Renal pelvis (tissue), 4 donors: Measurements from ENCODE around the gene RNF133. TPM values are rescaled to one million over a fixed set of nuclear protein-coding genes. Genes with fewer than 3 reads are reported as not detected.
A peak's percentile ranks its signal among the peaks of the same experiment; 100 is the strongest.
"Not testable (repeated sequence)": the region's sequence is repeated elsewhere in the genome, so short reads cannot be mapped to it uniquely, and the experiment has no call there.

Experiments used
- DNase-seq: peaks from one replicate; pipeline ENCODE4 v3.0.0-alpha.2; 2013
- polyA plus RNA-seq, 3 donors: library from polyadenylated mRNA; unstranded; fragments of 120-200 nt; gene quantifications; one replicate each; pipeline ENCODE4 v1.2.1, GENCODE V29; 2013; ENCODE audit not compliant: insufficient read length in 3 of 3

Gene RNF133
- polyA plus RNA-seq, 3 donors, result 0.10 to 0.21 TPM; not detected in 1

DNA sequence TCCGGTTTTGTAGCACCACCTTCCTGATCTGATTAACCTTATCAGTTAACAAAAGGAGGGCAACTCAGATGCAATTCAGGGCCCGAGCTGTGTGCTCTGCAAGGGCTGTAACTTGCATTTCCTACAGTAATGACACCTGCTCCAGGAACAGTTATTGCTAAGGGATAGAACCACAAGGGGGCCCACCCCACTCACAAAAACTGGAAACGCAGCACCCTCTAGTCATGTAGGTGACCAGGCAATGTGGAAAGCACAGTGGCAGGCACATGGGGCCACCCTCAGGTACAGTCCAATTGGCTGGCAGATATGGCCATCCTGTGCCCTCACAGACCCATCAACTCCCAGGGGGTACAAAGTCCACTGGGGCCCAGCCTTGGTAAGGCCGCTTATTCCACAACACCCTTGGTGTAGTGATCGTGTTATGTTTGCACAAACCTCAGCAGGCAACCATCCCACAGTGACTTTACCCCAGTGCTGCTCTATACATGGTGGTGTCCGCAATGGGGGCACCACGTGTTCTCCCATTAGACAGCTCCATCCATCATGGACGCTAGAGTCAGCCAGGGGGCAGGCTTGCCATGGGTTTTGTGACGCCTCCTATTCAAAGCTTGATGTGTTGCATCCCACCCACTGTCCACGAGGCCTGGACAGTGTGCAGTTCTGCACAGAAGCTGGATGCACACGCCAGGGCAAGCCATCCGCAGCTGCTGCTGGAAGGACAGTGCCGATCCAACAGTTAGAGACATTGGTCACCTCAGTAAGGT, 9.4 kb downstream of the RNF133 start:
- no peak for DNase-seq

DNA sequence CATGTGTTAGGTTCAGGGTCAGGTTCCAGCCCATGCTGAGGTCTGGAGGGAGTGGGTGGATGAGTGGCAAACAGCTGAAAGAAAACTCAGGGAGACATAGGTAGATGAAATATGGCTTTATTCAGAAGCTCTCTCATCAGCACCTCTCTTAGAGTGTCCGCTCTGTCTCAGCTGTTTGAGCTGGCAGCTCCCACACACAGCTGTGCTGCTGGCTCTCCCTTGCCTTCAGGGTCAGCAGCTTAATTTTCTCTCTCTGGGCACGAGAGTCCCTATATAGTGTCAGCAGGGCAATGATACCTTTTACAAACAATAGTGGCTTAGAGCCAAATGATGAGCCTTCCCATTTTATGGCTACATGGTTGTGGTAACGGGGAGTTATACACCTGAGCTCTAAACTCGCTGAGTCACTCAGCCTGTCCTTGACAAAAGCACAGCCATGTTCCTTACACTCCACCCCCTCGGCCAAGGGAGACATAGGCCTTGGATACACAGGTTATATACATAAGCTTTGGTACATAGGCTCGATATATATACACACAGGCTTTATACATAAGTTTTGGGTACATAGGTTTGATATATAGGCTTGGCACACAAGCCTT, 10.4 kb downstream of the RNF133 start:
- DNase-seq, result peak; percentile 31

DNA sequence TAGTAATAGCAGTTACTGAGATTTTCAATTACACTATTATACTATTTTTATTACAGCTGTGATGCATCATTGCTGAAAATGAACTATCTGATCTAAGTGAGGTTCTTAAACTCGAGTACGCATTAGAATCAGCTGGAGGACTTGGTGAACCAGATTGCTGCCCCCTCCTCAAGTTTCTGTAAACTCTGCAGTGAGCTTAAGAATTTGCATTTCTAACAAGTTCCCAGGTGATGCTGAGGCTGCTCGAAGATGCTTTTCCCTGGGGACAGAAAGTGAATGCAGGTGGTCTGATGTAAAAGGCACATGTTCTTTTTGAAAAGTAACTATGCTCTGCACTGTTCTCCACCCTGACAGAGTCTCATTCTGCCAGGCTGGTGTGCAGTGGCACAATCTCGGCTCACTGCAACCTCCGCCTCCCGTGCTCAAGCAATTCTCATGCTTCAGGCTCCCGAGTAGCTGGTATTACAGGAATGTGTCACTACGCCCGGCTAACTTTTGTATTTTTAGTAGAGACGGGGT, 12.5 kb downstream of the RNF133 start:
- no peak for DNase-seq

DNA sequence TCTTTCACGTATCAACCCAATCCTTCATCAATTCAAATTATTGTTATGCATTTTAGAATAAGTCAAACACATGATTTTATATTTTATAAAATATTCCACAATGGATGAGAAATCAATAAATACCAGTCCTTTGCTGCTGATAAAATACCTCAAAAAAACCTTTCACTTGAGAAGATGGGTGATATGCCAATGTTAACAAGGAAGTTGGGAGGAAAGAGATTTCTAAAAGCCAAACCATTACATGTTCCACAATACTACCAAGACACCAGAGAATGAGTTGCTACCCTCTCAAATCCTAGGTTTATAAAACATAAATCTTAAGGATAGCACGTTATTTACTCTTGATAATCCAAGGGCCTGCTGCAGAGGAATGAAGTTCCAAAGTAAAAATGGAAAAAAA, 14.4 kb downstream of the RNF133 start:
- no peak for DNase-seq

DNA sequence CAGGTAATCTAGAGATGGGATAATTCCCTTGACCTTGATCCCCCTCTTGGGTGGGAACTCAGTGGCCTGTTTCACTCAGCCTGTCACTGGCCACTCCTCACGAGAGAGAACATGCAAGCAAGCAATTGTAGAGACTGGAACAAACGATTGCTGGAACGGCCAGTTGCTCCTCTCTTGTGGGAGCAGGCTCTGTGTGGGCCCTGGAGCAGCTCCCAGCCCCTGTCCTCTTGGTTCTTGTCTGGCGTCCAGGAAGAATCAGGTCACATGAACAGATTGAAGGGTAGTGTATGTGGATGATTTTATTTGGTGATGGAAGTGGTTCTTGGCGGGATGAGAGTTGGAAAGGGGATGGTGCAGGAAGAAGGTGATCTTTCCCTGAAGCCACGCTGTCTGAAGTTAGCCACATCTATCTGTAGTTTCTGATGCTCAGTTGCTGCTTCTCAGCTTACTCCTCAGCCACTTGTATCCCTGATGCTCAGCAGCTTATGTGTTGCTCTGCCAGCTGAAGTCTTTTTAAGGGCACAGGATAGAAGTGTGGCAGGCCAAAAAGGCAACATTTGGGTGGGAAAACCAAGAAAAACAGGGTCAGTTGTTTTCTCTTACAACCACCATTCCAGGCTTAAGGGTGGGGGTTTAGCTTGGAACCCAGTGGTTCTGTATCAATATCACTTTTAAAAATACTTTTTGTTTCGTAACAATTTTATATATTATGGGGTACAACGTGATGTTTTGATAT, 15.9 kb downstream of the RNF133 start:
- no peak for DNase-seq

DNA sequence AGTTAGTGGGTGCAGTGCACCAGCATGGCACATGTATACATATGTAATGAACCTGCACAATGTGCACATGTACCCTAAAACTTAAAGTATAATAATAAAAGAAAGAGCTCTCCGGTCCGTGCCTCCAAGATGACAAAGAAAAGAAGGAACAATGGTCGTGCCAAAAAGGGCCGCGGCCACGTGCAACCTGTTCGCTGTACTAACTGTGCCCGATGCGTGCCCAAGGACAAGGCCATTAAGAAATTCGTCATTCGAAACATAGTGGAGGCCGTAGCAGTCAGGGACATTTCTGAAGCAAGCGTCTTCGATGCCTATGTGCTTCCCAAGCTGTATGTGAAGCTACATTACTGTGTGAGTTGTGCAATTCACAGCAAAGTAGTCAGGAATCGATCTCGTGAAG, 17.7 kb downstream of the RNF133 start:
- not testable (repeated sequence) for DNase-seq

DNA sequence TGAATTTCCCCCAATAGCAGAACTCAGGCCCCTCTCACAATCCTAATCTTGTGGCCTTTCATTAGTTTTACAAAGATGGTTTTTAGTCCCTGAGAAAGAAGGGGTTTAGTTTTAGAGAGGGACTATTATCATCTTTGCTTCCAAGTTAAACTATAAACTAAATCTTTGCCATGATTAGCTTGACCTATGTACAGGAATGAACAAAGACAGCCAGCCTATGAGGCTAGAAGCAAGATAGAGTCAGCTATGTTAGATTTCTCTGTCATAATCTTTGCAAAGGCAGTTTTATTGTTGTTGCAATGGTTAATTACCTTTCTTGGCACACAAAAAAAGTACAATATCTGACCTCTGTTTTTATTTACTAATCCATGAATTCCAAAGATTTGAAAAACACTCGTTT, 19.1 kb downstream of the RNF133 start:
- DNase-seq, result no peak

DNA sequence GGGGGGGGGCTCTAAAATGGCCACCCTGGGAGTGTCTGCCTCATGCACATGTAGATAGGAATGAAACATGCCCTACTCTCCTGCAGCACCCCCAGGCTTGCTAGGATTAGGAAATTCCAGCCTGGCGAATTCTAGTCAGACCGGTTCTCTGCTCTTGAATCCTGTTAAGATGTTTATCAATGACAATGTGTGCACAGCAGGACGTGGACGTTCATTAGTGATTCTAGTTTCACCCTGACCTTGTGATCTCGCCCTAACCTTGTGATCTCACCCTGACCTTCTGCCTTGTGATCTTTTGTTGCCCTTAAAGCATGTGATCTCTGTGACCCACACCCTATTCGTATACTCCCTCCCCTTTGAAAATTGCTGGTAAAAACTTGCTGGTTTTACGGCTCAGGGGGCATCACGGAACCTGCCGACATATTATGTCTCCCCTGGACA, 19.6 kb downstream of the RNF133 start:
- not testable (repeated sequence) for DNase-seq

DNA sequence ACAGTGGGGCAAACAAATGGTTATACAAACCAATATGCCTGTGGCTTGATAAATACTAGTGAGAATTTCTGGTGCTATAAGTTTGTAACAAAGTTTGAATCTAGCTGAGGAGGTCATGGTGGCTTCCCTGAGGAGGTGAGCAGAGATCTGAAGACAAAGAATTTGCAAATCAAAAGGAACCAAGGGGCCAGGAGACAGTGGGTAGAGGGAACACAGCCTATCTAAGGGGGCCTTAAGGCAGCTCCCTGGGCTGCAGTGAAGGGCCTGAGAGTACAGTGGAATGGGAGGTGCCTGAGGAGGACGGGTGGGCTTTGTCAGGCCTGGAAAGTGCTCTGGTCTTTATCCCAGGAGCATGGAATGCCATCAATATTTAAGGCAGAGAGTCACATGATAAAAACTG, 21.8 kb downstream of the RNF133 start:
- DNase-seq, result no peak

DNA sequence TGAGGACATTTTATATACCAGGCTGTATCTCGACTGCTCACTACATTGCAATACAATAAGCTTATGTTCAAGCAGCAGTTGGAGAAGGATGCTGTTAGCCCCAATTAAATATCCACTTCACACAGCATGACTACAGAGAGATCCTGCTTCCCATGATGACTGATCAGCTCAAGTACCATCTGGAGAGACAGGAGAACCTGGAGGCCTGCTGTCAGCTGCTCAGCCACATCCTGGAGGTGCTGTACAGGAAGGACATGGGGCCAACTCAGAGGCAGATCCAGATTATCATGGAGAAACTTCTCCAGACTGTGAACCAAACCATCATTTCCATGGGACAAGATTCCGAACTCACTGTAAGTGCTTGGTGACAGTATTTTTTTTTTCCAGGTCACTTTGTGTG, 22.5 kb downstream of the RNF133 start:
- no peak for DNase-seq

DNA sequence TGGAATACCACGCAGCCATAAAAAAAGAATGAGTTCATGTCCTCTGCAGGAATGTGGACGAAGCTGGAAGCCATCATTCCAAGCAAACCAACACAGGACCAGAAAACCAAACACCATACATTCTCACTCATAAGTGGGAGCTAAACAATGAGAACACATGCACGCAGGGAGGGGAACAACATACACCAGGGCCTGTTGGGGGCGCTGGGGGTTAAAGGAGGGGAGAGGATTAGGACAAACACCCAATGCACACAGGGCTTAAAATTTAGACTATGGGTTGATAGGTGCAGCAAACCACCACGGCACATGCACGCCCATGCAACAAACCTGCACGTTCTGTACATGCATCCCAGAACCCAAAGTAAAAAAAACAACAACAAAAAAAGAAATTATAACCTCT, 23.3 kb downstream of the RNF133 start:
- no peak for DNase-seq

DNA sequence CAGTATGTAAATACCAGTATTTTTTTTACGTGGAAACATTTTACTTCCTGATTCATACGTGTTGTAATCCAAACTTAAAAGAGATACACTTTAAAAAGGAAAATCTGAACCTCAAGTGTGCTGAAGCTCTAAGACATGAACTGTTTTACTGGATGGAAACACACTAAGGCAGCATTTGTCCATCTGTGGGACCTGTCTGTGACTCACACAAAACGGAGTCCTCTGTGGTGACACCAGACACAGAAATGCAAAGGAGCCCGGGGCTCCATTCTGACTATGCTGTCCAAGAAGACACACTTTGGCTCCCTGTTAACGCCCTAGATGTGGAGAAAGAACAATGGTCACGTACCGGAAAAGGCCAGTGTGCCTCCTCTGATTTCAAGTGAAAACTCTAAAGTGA, 23.9 kb downstream of the RNF133 start:
- DNase-seq, result no peak

DNA sequence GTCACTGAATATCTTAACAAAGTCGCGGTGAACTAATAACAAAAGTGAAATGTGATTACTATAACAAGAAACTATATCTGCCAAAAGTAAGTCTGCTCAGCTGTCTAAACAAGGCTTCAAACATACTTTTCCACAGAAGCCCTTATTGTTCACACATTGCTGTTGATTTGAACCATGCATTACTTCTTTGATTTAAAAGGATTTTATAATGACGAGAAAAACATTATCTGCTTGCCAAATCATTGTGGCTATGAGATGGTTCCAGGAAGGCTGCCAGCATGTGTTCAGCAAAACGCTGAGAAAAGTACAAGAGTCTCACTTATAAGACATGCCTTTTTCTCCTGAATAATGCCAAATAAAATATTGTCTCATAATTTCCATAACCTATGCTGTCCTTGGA, 24.4 kb downstream of the RNF133 start:
- no peak for DNase-seq

DNA sequence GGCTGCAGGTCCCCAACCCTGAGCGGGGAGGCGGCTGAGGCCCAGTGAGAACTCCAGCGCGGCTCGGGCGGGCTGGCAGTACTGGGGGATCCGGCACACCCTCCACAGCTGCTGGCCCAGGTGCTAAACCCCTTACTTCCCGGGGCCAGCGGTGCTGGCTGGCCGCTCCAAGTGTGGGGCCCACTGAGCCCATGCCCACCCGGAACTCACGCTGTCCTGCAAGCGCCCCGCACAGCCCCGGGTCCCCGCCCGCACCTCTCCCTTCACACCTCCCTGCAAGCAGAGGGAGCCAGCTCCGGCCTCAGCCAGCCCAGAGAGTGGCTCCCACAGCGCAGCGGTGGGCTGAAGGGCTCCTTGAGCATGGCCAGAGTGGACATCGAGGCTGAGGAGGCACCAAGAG, 25.0 kb downstream of the RNF133 start:
- no peak for DNase-seq

DNA sequence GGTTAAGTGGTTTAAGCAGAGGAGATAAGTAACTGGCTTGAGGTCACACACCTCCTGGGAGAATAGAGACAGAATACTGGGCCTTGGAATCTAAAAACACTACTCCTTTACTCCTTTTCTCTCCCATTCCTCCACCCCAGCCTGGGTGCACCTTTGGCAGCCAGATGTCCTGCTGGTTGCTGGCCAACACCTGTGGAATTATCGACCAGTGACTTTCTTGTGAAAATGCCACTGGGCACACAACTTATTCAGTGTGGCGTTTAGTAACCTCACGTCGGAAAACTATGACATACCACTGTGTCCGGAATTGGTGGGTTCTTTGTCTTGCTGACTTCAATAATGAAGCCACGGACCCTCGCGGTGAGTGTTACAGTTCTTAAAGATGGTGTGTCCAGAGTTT, 26.4 kb downstream of the RNF133 start:
- no peak for DNase-seq

DNA sequence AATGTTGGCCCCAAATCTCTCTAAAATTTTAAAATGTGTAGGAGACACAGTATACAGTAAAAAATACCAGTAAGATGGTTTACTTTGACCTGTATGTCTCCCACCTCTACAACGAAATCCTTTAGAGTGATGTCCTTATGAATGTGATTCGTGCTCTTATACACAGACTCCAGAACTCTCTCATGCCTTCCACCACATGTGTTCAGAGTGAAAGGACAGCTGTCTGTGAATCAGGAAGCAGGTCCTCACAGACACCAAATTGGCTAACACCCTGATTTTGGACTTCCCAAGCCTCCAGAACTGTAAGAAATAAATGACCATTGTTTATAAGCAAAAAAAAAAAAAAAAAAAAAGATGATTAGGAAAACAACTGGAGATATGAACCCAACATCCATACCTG, 35.2 kb downstream of the RNF133 start:
- no peak for DNase-seq

DNA sequence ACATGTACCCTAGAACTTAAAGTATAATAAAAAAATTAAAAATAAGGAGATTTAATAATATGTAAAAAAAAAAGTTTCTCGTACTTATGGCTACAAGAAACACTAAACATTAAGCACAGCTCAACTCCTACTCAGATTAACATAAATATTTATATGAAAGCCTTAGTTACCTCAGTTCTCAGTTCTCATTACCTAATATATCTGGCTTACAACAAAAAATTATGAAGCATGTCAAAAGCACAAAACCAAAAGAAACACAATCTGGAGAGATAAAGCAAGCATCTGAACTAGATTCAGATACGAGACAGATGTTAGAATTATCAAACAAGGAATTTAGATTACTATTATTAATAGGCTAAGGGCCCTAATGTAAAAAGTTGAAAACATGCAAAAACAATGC, 40.1 kb downstream of the RNF133 start:
- DNase-seq, result no peak

DNA sequence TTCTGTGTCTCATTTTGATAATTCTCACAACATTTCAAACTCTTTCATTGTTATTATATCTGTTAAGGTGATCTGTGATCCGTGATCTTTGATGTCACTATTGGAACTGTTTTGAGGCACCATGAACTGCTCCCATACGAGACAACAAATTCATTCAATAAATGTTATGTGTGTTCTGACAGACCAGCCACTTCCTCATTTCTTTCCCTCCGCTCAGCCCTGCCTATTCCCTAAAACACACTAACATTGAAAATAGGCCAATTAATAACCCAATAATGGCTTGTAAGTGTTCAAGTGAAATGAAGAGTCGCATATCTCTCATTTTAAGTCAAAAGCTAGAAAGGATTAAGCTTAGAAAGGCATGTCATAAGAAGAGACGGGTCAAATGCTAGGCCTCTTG, 45.2 kb downstream of the RNF133 start:
- no peak for DNase-seq

DNA sequence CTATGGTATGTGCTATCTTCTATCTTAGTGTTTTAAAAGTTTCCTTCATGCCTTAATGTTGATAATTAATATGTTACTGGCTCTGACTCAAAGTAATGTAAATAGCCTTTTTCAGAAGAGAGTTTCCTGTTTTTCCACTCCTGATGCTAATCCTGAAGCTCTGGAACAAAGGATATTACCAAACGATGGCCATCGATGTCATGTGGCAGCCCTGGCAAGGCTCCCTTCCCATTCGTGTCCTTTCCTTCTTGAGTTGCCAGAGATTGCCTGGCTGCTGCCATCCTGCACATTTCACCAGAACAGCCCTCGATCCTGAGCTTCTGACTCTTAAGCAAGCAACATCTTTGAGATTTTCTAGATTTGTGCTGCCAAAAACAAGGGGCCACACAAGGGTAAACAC, 46.0 kb downstream of the RNF133 start:
- DNase-seq, result no peak

DNA sequence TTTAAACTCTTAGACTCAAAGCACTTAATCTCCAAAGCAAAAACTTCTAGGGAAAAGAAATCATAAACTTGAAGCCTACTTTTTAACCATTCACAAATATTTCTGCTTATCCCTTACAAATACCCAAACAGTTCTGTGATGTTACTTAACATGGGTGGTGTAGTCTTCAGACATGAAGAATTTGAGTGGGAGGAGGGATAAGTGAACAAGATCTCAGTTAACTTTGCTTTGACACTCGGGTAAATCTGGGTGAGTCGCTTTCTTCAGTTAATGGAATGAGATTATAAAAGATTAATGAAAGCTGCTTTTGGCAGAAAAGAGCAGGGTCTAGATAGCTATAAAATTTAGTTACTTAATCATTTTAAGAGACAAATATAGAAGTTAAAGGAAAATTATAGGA, 47.5 kb downstream of the RNF133 start:
- no peak for DNase-seq
